DOHH2 (cell line): ENCODE results near the gene STX4.

Experiments
- H3F3A ChIP-seq: fragments of 200-600 bp; sonication (generic), shearing (Covaris generic); 2 replicates; pipeline ENCODE4 v1.6.0; 2016; ENCODE audit warnings: antibody characterized with exemption, mild to moderate bottlenecking; ENCODE audit not compliant: control insufficient read depth, insufficient read depth
- H3K27ac ChIP-seq: fragments of 200-600 bp; sonication (generic); 2 replicates; pipeline ENCODE4 v1.5.1; 2014; ENCODE audit warnings: low read depth, mild to moderate bottlenecking, low read length, moderate library complexity
- H3K27me3 ChIP-seq: fragments of 200-600 bp; sonication (generic); 2 replicates; pipeline ENCODE4 v1.6.1; 2014; ENCODE audit warnings: mild to moderate bottlenecking, low read length, mixed read lengths; ENCODE audit not compliant: control insufficient read depth
- H3K36me3 ChIP-seq: fragments of 200-600 bp; sonication (generic); 2 replicates; pipeline ENCODE4 v1.6.1; 2014; ENCODE audit warnings: mild to moderate bottlenecking, low read length, moderate library complexity, mixed read lengths; ENCODE audit not compliant: control insufficient read depth
- H3K4me1 ChIP-seq: fragments of 200-600 bp; sonication (generic); 2 replicates; pipeline ENCODE4 v1.6.1; 2014; ENCODE audit warnings: mild to moderate bottlenecking, low read length, mixed read lengths; ENCODE audit not compliant: control insufficient read depth
- H3K4me2 ChIP-seq: fragments of 200-600 bp; sonication (generic); 2 replicates; pipeline ENCODE4 v1.6.0; 2014; ENCODE audit warnings: mild to moderate bottlenecking, low read length, moderate library complexity
- H3K4me3 ChIP-seq: fragments of 200-600 bp; sonication (generic); 2 replicates; pipeline ENCODE4 v1.5.1; 2014; ENCODE audit warnings: mild to moderate bottlenecking, low read length, mixed read lengths
- H3K79me2 ChIP-seq: fragments of 200-600 bp; sonication (generic); 2 replicates; pipeline ENCODE4 v1.6.1; 2014; ENCODE audit warnings: mild to moderate bottlenecking, low read length, mixed read lengths; ENCODE audit not compliant: control insufficient read depth
- H3K9me2 ChIP-seq: fragments of 200-600 bp; sonication (generic); replicated peaks from 2 replicates; pipeline ENCODE4 v1.6.1; 2014; ENCODE audit warnings: mild to moderate bottlenecking, low read length, mixed read lengths; ENCODE audit not compliant: control insufficient read depth
- H3K9me3 ChIP-seq: fragments of 200-600 bp; sonication (generic); 2 replicates; pipeline ENCODE4 v1.6.1; 2014; ENCODE audit warnings: antibody characterized with exemption, low read length, mixed read lengths; ENCODE audit not compliant: control insufficient read depth, insufficient read depth
- H4K20me1 ChIP-seq: fragments of 200-600 bp; sonication (generic); 2 replicates; pipeline ENCODE4 v1.6.0; 2014; ENCODE audit warnings: low read depth, mild to moderate bottlenecking, antibody characterized with exemption, low read length, moderate library complexity; ENCODE audit not compliant: control insufficient read depth, insufficient read depth
- EZH2phosphoT487 ChIP-seq: fragments of 200-600 bp; sonication (generic); IDR thresholded peaks from 2 replicates; pipeline ENCODE4 v1.6.1; 2017; ENCODE audit warnings: borderline replicate concordance, mild to moderate bottlenecking, antibody characterized with exemption, low read length, moderate library complexity, mixed read lengths
- TF ChIP-seq, protein P1 (sequence below): fragments of 200-600 bp; sonication (generic); IDR thresholded peaks from one replicate; pipeline ENCODE4 v1.5.1; 2014; ENCODE audit warnings: antibody characterized with exemption, mild to moderate bottlenecking, low read depth, low read length; ENCODE audit not compliant: poor library complexity, severe bottlenecking

STX4 gene

DNA sequence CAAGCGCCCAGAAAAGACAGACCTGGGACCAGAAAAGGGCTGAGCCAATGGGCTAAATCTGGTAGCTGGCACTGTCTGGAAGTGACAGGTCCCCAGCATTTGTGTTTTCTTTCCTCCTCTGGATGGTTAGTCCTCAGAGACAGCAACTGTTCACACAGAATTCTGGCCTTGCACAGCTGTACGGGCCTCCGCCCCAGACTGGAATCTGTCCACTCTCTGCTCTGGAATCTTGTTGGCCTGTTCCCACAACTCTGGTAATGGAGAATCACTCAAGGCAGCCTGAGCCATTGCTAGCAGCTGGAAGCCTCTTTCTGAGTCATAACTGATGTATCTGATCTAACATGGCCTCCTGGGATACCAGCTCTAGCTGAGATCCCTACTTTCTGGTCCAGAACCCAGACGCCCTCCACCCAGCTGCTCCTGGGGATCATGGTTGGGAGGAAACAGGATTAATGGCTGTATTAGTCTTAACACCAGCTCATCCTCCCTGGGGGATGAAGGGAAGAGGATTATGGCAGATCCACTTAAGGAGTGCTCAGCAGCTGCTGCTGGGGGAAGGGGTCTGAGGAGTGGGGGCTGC lies 31.6 kb downstream of the STX4 start:
- Histone ChIP-seq H4K20me1 (no peaks in the 10 kb centered on the region), H3K27me3 (no peaks in the 10 kb centered on the region), H3K9me2 (no peaks in the 10 kb centered on the region), H3F3A (no peaks in the 10 kb centered on the region), H3K27ac (no peak overlapping the region), H3K36me3 (peaks cover 27% of the 10 kb centered on the region), H3K4me3 (no peak overlapping the region), H3K4me1 (no peaks in the 10 kb centered on the region), H3K9me3 (no peaks in the 10 kb centered on the region), H3K79me2 (peaks cover 43% of the 10 kb centered on the region), H3K4me2 (no peak overlapping the region)
- TF ChIP-seq, protein P1, sequence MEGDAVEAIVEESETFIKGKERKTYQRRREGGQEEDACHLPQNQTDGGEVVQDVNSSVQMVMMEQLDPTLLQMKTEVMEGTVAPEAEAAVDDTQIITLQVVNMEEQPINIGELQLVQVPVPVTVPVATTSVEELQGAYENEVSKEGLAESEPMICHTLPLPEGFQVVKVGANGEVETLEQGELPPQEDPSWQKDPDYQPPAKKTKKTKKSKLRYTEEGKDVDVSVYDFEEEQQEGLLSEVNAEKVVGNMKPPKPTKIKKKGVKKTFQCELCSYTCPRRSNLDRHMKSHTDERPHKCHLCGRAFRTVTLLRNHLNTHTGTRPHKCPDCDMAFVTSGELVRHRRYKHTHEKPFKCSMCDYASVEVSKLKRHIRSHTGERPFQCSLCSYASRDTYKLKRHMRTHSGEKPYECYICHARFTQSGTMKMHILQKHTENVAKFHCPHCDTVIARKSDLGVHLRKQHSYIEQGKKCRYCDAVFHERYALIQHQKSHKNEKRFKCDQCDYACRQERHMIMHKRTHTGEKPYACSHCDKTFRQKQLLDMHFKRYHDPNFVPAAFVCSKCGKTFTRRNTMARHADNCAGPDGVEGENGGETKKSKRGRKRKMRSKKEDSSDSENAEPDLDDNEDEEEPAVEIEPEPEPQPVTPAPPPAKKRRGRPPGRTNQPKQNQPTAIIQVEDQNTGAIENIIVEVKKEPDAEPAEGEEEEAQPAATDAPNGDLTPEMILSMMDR = no peak
- no peak for TF ChIP-seq EZH2phosphoT487

DNA sequence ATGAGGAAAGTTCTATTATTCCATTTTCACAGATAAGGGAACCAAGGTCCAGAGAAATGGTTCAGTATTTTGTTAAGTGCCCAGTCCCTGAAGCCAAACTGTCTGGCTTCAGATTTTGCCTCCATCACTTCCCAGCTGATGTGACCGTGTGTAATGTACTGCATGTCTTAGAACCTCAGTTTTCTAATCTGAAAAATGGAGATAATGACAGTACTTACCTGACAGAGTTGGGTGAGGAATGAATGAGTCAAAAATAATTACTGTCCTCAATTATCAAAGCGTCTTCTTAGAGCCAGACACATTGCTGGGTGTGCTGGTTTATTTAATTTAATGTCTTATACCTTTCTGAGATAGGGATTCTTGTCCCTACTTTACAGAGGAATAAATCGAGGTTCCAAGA lies 34.0 kb downstream of the STX4 start:
- TF ChIP-seq EZH2phosphoT487 = no peak
- TF ChIP-seq, protein P1 = no peak
- H3K4me1 ChIP-seq = peaks cover 9% of the 10 kb centered on the region
- H3K79me2 ChIP-seq = peaks cover 64% of the 10 kb centered on the region
- H3K36me3 ChIP-seq = peaks cover 15% of the 10 kb centered on the region; the same call in 1 of the 2 replicates
- H3K9me3 ChIP-seq = no peaks in the 10 kb centered on the region
- H3K9me2 ChIP-seq = no peaks in the 10 kb centered on the region
- H3K4me3 ChIP-seq = no peak overlapping the region
- H3K27me3 ChIP-seq = no peaks in the 10 kb centered on the region
- H3F3A ChIP-seq = no peaks in the 10 kb centered on the region
- H3K27ac ChIP-seq = no peak overlapping the region
- H3K4me2 ChIP-seq = no peak overlapping the region
- H4K20me1 ChIP-seq = no peaks in the 10 kb centered on the region

DNA sequence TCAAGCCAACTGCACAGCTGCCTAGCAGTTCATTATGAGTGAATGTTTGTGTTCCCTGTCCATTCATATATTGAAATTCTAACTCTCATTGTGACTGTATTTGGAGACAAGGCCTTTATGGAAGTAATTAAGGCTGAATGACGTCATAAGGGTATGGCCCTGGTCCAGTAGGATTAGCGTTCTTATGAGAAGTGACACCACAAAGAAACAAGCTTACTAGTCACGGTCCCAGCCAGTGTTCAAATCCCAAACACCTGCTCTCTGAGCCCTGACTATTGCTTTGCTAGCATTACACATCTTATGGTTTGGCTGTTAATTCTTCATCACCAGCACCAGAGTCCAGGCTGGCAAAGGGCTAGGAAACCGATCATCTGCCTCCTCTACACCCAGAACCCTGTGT lies 38.5 kb downstream of the STX4 start:
- H4K20me1 ChIP-seq = peaks cover 5% of the 10 kb centered on the region; the same call in 1 of the 2 replicates
- no peaks in the 10 kb centered on the region for H3K27me3 ChIP-seq
- peaks cover 22% of the 10 kb centered on the region for H3K4me1 ChIP-seq
- 0 out of 2 replicates have a peak, but pooled peaks cover 2% of the 10 kb centered on the region for H3F3A ChIP-seq
- H3K9me3 ChIP-seq = no peaks in the 10 kb centered on the region
- TF ChIP-seq EZH2phosphoT487 = no peak
- TF ChIP-seq, protein P1 = no peak
- H3K4me3 ChIP-seq = peak overlapping the region; percentile 91
- no peak overlapping the region for H3K27ac ChIP-seq
- H3K4me2 ChIP-seq = peak overlapping the region; percentile 94
- no peaks in the 10 kb centered on the region for H3K9me2 ChIP-seq
- peaks cover 22% of the 10 kb centered on the region for H3K36me3 ChIP-seq
- peaks cover 80% of the 10 kb centered on the region for H3K79me2 ChIP-seq
